Peyer's patch (tissue), 4 donors: ENCODE results near the gene DVL1. TPM values are rescaled to one million over a fixed set of nuclear protein-coding genes. Genes with fewer than 3 reads are reported as not detected.
A peak's percentile ranks its signal among the peaks of the same experiment; 100 is the strongest.

Source experiments
- DNase-seq, 3 donors: peaks; one replicate each; pipeline ENCODE4 v3.0.0-alpha.2; 2017 to 2019
- H3K27ac ChIP-seq, 4 donors: fragments of 200-600 bp; sonication (generic); one replicate each; pipeline ENCODE4 v1.5.1; 2016 to 2019
- H3K27me3 ChIP-seq, 2 donors: fragments of 200-600 bp; sonication (generic); one replicate each; pipeline ENCODE4 v1.5.1; 2019
- H3K36me3 ChIP-seq, 3 donors: fragments of 200-600 bp; sonication (generic); one replicate each; pipeline ENCODE4 v1.5.1; 2016 to 2019
- H3K4me1 ChIP-seq, 4 donors: fragments of 200-600 bp; sonication (generic); one replicate each; pipeline ENCODE4 v1.5.1; 2016 to 2019
- H3K4me3 ChIP-seq, 4 donors: fragments of 200-600 bp; sonication (generic); 1 replicate in 3 of 4; 2 replicates in 1 of 4; pipeline ENCODE4 v1.5.1; 2016 to 2019; ENCODE audit warnings: mild to moderate bottlenecking in 1 of 4
- H3K9me3 ChIP-seq, 4 donors: fragments of 200-600 bp; sonication (generic); one replicate each; pipeline ENCODE4 v1.5.1; 2016 to 2019; ENCODE audit warnings: mild to moderate bottlenecking in 1 of 4
- POLR2A ChIP-seq, 2 donors: fragments of 450-650 bp; IDR thresholded peaks; one replicate each; pipeline ENCODE4 v1.5.1; 2017; ENCODE audit warnings: antibody characterized with exemption in 2 of 2, mild to moderate bottlenecking in 2 of 2, moderate library complexity in 2 of 2
- total RNA-seq, 4 donors: library from RNA; depleted of rRNA; stranded (reverse); fragments of >200 nt; gene quantifications; one replicate each; pipeline ENCODE4 v1.1.0, GENCODE V29; 2016
- TF ChIP-seq, protein P1 (sequence below), 6 experiments: fragments of 450-650 bp in 4 of 6; fragments of 200-600 bp in 2 of 6; sonication (generic) in 1 of 6; IDR thresholded peaks; one replicate each; pipeline ENCODE4 v1.5.1; 2017 to 2019; ENCODE audit warnings: antibody characterized with exemption in 6 of 6, mild to moderate bottlenecking in 3 of 6, moderate library complexity in 1 of 6

The DVL1 gene
- total RNA-seq, 4 donors from 2014 or later: 76.0 to 196 (median 164) TPM

- Histone ChIP-seq H3K27me3 (no peaks in the 10 kb centered on the region), H3K4me1 (peaks cover 0 to 55% (median 13%) of the 10 kb centered on the region in 4 donors), H3K27ac (peak overlapping the region in 2 of 4 donors; percentile 81 to 92), H3K4me3 (peak overlapping the region in 2 of 4 donors; percentile 88 to 93), H3K9me3 (no peaks in the 10 kb centered on the region), H3K36me3 (peaks cover 0 to under 1% (median 0%) of the 10 kb centered on the region in 3 donors)
- TF ChIP-seq, protein P1, sequence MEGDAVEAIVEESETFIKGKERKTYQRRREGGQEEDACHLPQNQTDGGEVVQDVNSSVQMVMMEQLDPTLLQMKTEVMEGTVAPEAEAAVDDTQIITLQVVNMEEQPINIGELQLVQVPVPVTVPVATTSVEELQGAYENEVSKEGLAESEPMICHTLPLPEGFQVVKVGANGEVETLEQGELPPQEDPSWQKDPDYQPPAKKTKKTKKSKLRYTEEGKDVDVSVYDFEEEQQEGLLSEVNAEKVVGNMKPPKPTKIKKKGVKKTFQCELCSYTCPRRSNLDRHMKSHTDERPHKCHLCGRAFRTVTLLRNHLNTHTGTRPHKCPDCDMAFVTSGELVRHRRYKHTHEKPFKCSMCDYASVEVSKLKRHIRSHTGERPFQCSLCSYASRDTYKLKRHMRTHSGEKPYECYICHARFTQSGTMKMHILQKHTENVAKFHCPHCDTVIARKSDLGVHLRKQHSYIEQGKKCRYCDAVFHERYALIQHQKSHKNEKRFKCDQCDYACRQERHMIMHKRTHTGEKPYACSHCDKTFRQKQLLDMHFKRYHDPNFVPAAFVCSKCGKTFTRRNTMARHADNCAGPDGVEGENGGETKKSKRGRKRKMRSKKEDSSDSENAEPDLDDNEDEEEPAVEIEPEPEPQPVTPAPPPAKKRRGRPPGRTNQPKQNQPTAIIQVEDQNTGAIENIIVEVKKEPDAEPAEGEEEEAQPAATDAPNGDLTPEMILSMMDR (IDR thresholded peaks at IDR 0.05): no peak
- no peak for TF ChIP-seq POLR2A (IDR thresholded peaks at IDR 0.05)
- no peak for DNase-seq
Observed at GRCh38 chr1:1347026-1347595, 2.1 kb downstream of the DVL1 start.

DNA sequence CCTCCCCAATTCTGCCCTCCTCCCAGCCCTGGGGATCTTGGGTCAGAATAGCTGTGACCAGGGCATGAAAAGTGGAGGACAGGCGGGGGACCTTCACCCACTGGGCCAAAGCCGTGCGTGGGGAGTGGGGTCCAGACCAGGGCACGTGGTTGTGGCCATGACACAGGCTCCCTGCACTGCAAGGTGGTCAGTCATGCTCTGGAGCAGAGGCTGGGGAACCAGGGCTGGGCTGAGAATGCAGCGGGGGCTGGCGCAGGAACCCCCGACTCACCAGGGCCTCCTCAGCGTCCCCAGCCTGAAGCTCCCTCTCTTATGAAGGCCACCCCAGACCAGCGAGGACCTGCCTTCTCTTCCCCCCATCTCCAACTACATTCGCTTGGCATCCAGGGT, 2.7 kb downstream of the DVL1 start:
- Histone ChIP-seq H3K27me3 (no peaks in the 10 kb centered on the region), H3K9me3 (no peaks in the 10 kb centered on the region), H3K27ac (peak overlapping the region in 1 of 4 donors; percentile 92), H3K36me3 (peaks cover 0 to 7% (median 0%) of the 10 kb centered on the region in 3 donors), H3K4me3 (no peak overlapping the region), H3K4me1 (peaks cover 0 to 51% (median 13%) of the 10 kb centered on the region in 4 donors)
- TF ChIP-seq, protein P1 (IDR thresholded peaks at IDR 0.05): no peak
- no peak for TF ChIP-seq POLR2A (IDR thresholded peaks at IDR 0.05)
- no peak for DNase-seq

DNA sequence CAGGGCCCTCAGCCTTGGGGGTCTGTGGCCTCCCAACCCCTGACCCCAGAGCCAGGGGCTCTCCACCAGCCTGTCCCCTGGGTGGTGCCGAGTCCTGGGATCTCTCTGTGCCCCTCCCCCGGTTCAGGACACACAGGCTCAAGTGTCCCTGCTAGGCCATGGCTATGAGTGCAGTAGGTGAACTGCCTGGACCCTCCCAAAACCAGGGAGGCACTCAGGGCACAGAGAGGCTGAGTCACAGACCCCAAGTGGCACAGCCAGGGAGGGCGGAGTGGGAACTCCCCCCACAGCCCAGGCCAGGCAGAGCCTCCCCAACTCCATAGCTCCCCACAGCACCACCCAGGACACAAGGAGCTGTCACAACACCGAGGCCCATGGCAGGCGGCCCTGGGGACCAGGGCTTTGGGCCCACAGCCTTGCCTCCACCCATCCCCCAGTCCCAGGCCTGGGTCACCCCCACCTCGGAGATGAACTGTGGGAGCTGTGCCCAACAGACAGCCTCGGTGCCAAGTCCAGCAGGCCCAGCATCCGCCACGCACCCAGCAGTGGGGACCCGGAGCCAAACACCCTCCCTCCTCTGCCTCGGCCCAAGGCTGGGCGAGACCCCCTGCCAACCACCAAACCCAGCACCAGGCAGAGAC, 3.2 kb downstream of the DVL1 start:
- Histone ChIP-seq H3K36me3 (peaks cover 0 to 11% (median 0%) of the 10 kb centered on the region in 3 donors), H3K4me1 (peaks cover 0 to 48% (median 13%) of the 10 kb centered on the region in 4 donors), H3K27me3 (no peaks in the 10 kb centered on the region), H3K9me3 (no peaks in the 10 kb centered on the region), H3K4me3 (peak overlapping the region in 2 of 4 donors; percentile 5 to 31), H3K27ac (peak overlapping the region in 1 of 4 donors; percentile 60)
- no peak for DNase-seq
- no peak for TF ChIP-seq POLR2A (IDR thresholded peaks at IDR 0.05)
- TF ChIP-seq, protein P1 (IDR thresholded peaks at IDR 0.05): no peak

GRCh38 chr1:1345384-1345783, 3.8 kb downstream of the DVL1 start:
- peaks cover 0 to 48% (median 13%) of the 10 kb centered on the region in 4 donors for H3K4me1 ChIP-seq
- peak overlapping the region in 2 of 4 donors; percentile 5 to 31 for H3K4me3 ChIP-seq
- TF ChIP-seq, protein P1 (IDR thresholded peaks at IDR 0.05): no peak
- TF ChIP-seq POLR2A (IDR thresholded peaks at IDR 0.05): no peak
- no peaks in the 10 kb centered on the region for H3K9me3 ChIP-seq
- no peaks in the 10 kb centered on the region for H3K27me3 ChIP-seq
- peak overlapping the region in 3 of 4 donors; percentile 15 to 60 (median 57) for H3K27ac ChIP-seq
- peaks cover 0 to 16% (median 0%) of the 10 kb centered on the region in 3 donors for H3K36me3 ChIP-seq
- DNase-seq: no peak

GRCh38 chr1:1344655-1345361, 4.4 kb downstream of the DVL1 start:
- TF ChIP-seq, protein P1 (IDR thresholded peaks at IDR 0.05): peak in 4 of 6 experiments; percentile 9 to 47 (median 42)
- TF ChIP-seq POLR2A (IDR thresholded peaks at IDR 0.05): no peak
- H3K4me3 ChIP-seq: peak overlapping the region in 2 of 4 donors; percentile 5 to 31
- no peaks in the 10 kb centered on the region for H3K9me3 ChIP-seq
- H3K4me1 ChIP-seq: peaks cover 0 to 48% (median 13%) of the 10 kb centered on the region in 4 donors
- peak overlapping the region in 3 of 4 donors; percentile 45 to 60 (median 57) for H3K27ac ChIP-seq
- no peaks in the 10 kb centered on the region for H3K27me3 ChIP-seq
- H3K36me3 ChIP-seq: peaks cover 0 to 22% (median 0%) of the 10 kb centered on the region in 3 donors
- DNase-seq: peak in 2 of 3 donors; percentile 79 to 85
